Measurements from ENCODE around the gene ATXN2L.
"Not testable (repeated sequence)": the region's sequence is repeated elsewhere in the genome, so short reads cannot be mapped to it uniquely, and the experiment has no call there.

The ATXN2L gene

DNA sequence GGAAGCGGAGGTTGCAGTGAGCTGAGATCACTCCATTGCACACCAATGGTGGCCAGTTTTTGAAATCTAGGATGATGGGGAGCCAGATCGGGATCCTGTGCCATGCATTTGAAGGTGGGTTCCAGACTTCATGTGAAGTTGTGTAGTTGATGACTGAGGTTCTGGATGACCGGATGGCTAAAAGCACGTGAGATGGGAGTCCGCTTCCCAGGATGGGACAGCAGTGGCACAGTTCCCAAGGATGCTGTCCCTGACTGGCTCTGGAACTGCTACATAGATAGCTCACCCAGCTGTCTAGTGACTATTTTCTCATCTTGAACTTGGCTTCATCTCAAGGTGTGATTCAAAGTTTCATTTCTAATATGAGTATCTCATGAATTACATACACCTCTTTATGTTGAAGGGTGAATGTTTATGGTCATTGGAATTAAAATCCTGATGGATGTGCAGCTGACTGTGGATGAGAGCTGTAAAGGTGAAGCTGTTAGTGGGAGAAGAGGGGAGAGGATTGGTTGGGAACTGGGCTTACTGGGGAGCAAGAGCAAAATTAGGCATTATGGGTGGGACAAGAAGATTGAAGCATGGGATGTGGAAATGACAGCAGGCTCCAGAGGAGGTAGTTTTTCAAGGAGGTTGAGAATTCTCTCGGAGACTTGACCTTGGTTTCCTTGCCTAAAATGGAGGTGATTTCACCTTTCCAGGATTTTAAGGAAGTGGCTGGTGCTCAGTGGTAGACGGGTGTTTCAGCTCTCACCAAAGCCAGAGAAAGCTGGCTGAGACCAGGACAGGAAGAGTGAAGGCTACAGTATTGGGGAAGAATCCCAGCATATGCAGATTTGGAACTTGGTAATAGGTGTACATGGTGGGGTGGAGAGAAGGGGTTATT lies 15.1 kb downstream of the ATXN2L start:
- no peak for DNase-seq (ENCODE audit: low read depth)

DNA sequence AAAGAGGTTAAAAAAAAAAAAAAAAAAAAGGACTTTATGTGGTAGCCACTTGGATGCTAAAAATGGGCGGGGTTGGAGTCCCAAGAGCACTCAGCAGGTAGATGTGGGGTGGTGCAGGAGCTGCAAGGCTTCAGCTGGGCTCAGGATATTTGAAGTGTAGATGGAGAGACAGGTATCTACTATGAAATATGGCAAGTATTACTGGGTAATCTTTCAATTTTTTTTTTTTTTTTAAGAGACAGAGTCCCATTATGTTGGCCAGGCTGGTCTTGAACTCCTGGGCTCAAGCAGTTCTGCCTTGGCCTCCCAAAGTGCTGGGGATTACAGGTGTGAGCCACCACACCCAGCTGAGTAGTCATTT lies 15.7 kb downstream of the ATXN2L start:
- no peak for DNase-seq (ENCODE audit: low read depth)

DNA sequence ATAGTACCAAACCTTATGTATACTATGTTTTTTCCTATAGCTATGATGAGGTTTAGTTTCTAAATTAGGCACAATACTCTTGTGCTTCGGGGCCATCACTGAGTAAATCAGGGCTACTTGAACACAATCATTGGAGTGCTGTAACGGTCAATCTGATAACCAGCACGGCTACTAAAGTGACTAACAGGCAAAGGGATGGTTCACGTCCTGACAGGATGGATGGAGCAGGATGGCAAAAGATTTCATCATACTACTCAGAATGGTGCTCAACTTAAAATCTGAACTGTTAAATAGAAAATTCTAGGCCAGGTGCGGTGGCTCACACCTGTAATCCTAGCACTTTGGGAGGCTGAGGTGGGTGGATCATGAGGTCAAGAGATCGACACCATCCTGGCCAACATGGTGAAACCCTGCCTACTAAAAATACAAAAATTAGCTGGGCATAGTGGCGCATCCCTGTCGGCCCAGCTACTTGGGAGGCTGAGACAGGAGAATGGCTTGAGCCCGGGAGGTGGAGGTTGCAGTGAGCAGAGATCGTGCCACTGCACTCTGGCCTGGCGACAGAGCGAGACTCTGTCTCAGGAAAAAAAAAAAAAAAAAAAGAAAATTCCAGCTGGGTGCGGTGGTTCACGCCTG lies 16.3 kb downstream of the ATXN2L start:
- no peak for DNase-seq (ENCODE audit: low read depth)

DNA sequence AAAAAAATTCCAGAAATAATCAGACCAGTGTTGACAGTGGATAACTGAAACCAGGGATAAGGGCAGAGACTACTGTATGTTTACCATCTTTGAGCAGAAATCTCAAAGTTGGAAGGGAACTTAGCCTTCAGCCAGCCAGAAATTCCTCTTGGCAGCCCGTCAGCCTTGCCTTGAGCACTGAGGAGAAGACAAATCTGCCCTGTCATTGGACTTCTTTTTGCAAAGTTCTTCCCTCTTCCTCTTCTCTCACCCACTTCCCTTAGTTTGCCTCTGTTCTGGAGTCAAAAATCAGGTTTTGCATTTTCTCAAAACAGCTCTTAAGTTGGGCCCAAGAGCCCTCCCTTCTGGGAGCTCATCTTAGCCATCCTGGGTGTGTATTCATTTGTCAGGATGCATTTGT lies 17.1 kb downstream of the ATXN2L start:
- no peak for DNase-seq (ENCODE audit: low read depth)

DNA sequence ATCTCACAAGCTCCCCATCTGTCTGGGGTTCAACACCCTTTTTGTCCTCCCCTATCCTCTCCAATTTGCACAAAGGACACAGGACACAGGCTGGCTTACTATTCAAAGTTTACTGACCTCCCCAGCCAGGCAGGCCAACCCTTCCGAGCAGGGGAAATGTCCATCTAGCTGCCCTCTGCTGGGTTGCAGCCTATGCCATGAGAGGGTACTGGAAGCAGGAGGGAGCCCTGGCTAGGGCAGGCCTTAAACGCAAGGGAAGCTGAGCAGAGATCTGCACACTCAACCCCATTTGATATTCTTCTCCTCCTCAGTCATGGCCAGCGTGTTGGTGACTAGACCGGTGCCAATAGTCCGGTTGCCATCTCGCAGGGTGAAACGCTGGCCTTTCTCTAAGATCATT lies 19.9 kb downstream of the ATXN2L start:
- no peak for DNase-seq (ENCODE audit: low read depth)

DNA sequence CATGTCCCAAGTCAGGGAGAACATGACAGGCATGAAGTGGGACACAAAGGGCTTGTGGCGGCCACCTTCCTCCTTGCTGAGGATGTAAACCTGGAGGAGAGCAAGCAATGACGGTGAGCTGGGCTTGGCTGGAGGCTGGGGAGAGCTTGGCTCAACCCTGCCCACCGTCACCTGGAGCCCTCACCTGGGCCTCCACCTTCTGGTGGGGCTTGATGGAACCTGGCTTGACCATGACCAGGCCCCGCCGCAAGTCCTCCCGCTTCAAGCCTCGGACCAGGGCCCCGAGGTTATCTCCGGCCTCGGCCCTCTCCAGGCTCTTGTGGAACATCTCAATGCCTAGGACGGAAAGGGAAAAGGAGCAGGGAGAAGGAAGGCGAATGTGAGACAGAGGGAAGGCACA lies 21.0 kb downstream of the ATXN2L start:
- DNase-seq (ENCODE audit: low read depth) = no peak

DNA sequence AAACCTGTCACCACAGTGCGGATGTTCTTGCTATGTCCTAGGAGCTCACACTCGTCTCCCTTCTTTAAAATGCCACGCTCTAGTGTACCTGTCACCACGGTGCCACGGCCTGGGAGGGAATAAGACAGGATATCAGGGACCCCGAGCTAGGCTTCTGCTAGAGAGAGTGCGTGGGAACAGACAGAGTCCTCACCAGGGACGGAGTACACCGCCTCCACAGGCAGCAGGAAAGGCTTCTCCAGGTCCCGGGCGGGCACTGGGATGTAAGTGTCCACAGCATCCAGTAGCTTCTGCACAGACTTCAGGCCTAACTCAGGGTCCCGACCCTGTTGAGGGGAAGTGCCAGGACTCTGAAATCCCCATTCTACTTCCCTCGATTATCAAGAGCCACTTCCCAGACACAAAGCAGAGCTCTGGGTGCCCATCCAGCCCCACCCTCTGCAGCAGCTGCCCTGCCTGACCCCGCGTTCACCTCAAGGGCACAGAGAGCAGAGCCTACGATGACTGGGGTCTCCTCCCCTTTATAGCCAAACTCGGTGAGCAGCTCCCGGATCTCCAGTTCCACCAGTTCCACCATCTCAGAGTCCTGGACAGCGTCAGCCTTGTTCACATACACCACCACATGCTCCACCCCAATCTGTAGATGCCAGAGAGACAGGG lies 21.6 kb downstream of the ATXN2L start:
- DNase-seq (ENCODE audit: low read depth) = no peak

DNA sequence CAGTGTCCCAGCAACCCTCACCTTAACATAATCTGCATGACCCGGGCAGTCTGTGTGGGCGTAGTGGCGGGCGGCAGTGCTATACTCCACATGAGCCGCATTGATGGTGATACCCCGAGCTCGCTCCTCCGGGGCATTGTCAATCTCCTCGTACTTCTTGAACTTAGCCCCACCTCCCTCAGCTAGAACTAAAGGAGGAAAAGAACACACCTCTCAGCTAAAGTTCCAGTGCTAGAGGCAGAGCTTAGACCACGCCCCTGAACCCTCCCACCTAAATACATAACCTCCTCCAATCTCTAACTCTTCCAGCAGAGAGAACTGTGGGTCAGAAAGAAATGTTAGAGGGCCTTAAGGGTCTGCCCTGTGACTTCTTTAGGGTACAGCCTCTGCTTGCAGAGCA lies 22.5 kb downstream of the ATXN2L start:
- peak; percentile 38 for DNase-seq (ENCODE audit: low read depth)

DNA sequence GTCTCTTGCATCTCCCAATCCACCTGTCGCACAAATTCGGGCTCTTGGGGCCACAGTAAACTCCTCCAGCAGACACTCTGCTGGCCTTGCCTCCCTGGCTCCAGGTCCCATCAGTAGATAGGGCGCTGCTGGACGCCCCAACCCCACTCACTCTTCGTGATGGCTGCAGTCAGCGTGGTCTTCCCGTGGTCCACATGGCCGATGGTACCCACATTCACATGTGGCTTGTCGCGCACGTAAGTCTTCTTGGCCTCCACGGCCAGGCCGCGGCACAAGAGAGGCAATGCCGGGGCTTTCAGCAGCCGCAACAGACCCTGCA lies 22.9 kb downstream of the ATXN2L start:
- no peak for DNase-seq (ENCODE audit: low read depth)

DNA sequence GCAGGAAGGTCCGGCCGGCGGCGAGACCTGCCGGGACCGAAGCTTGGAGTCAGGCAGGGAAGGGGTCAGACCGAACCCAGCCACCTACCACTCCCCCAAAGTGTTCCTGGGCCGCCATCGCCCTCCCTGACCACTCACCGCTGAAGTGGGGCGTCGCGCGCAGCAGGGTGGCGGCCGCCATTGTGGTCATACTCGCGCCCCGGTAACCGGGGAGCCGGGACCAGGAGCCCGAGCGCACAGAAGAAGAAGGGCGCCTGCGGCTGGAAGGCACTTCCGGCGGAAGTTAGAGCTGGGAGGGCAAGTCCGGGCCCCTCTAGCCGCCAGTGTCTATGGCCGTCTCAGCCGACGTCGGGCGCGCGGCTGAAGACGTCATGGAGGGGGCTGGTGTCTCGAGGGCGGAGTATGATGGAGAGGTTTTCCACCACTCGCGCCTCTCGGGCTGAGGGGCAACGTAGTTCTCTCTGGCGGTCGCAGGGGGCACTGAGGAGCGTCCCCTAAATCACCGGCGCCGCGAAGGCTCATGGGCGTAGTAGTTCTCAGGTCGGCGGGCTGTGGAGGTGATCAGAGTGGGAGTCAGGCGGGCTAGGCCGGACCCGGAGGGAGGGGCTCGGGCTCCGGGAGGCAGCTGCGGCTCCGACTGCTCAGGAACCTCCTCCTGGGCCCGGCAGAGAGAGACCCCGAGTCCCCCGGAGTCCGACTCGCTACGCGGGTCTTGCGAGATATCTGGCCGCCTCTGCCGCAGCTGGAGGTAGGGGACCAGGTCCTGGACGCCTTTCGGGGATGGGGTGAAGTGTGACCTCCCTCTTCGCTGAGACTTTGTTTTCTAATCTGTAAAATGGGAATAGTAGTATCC lies 23.5 kb downstream of the ATXN2L start, which contains the start of gene TUFM:
Gene TUFM (minus strand): TSS at position 269 of the 853 bp plus-strand sequence. CDS start 79 bp downstream, at position 190.
- peak; percentile 98 for DNase-seq (ENCODE audit: low read depth)

DNA sequence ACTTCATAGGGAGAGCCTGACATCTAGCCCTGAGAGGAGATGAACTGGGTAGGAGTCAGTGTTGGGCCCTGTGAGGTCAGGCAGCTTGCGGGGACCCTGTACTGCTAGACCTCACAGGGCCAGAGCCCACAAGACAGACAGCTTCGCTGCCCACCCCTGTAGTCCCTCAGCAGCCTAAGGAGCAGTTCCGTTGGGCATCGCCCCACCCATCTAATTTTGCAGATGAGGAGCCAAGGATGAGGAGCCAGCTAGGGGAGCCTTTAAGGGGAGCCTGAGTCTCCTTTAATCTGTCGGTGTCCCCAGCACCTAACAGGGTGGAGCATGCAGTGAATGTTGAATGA lies 24.1 kb downstream of the ATXN2L start:
- DNase-seq (ENCODE audit: low read depth) = no peak

DNA sequence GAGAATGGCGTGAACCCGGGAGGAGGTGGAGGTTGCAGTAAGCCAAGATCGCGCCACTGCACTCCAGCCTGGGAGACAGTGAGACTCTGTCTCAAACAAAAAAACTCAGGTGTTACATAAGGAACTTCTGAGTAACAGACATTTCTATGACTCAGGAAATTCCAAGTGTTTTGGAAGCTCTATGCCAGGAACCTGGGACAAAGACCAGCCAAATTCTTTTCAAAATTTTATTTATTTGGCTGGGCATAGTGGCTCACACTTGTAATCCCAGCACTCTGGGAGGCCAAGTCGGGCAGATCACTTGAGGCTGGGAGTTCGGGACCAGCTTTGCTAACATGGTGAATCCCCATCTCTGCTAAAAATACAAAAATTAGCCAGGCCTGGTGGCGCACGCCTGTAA lies 35.6 kb downstream of the ATXN2L start:
- DNase-seq (ENCODE audit: low read depth) = peak; percentile 17

DNA sequence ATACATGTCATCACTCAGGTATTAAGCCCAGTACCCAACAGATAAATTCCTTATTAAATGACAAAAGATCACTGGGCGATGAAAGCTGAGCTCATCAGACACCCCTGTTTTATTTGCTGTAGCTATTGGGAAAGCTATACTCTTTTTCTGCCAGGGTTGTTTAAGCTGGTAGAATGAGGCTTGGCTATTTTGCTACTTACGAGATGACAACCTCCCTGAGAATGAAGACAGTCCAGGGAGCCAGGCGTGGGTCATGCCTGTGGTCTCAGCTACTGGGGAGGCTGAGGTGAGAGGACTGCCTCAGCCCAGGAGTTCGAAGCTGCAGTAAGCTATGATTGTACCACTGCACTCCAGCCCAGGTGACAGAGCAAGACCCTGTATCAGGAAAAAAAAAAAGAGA lies 36.5 kb downstream of the ATXN2L start:
- DNase-seq (ENCODE audit: low read depth) = no peak

DNA sequence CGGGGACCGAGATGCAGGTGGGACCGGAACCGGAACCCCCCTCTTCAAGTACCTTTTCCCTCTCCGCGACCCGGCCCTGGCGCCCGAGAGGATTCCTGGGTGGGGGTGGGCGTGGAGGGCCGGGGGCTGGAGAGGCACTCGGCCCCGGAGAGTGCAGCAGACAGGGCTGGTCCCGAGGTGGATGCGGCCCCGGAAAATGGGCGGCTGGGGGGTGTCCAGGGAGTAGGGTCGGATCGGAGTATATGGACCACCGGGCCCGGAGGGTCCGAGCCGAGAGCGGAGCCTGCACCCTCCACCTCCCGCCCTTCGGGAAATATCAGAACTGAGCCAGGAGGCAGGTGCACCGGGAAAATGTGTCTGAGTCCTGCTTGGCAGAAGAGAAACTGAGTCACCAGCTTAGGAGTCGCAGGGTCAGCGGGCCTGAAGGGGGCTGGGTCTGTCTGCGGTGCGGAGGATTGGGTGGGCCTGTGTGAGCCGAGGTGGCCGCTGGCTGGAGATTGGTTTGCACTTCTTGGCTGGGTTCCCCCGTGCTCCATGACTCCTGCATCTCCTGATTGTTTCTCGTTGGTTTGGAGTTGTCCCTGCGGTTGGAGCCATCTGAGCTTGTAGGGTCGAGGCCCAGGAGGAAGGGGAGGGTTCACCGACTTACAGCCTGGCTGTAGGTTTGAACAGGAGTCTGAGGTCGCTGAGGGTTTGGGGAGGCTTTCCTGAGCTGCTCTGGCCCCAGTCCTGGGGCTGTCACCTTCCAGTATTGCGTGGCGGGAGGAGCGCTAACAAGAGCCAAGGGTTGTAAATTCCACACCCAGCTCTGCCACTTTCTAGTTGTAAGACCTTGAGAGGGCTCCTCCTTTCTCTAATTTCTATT lies 41.4 kb downstream of the ATXN2L start:
- DNase-seq (ENCODE audit: low read depth) = peak; percentile 45

DNA sequence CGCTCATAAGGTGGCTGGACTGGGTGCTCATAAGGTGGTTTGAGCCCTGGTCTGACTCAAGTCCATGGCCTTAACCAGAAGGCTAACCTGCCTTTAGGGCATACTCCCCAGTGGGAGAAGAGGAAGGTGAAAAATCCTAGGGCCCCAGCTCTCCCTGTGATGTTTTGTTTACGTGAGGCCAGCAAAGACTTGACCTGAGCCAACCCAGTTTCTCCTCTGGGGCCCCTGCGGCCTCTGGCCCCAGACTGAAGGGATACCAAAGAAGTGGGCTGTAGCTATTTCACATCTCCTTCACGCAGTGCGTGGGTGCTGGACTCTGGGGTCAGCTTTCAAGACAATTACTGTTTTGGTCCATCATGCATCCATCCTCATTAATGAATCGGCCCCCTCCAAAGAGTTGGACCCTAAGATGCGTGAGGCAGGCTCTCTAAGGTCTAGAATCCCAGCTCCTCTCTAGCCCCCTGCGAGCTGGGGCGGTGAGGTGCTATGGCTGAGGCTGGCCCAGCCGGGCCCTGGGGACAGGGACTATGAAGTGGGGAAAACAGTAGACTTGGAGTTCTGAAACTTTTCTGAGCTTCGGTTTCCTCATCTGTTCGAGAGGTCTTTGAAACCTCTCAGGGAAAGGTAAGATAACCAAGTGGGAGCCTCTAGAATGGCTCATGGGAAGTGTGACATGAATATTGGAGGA lies 42.3 kb downstream of the ATXN2L start:
- no peak for DNase-seq (ENCODE audit: low read depth)

DNA sequence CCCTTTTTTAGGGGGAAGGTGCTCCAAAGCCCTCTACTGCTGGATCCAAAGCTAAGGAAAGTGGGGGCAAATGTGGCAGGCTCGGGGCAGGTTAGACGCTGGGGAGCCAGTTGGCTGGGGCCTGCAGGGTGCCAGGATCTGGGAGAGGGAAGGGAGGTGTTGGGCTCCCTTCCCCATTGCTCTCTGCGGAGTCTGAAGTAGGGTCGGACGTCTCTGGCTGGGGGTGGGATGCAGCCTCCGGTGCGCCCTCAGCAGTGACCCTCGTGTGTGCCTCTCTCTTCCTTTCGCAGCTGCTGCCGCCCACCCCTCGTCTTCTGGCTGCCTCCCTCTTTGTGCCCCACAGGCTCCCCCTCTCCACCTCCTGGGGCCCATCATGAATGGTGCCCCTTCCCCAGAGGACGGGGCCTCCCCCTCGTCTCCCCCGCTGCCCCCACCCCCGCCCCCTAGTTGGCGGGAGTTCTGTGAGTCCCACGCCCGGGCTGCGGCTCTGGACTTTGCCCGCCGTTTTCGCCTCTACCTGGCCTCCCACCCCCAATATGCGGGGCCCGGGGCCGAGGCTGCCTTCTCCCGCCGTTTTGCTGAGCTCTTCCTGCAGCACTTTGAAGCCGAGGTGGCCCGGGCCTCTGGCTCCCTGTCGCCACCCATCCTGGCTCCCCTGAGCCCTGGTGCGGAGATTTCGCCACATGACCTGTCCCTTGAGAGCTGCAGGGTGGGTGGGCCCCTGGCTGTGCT lies 43.1 kb downstream of the ATXN2L start:
- DNase-seq (ENCODE audit: low read depth) = no peak

DNA sequence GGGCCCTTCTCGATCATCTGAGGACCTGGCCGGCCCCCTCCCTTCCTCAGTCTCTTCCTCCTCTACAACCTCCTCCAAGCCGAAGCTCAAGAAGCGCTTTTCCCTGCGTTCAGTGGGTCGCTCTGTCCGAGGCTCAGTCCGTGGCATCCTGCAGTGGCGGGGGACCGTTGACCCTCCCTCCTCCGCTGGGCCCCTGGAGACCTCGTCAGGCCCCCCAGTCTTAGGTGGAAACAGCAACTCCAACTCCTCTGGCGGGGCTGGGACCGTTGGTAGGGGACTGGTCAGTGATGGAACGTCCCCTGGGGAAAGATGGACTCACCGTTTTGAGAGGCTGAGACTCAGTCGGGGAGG lies 43.6 kb downstream of the ATXN2L start:
- no peak for DNase-seq (ENCODE audit: low read depth)

DNA sequence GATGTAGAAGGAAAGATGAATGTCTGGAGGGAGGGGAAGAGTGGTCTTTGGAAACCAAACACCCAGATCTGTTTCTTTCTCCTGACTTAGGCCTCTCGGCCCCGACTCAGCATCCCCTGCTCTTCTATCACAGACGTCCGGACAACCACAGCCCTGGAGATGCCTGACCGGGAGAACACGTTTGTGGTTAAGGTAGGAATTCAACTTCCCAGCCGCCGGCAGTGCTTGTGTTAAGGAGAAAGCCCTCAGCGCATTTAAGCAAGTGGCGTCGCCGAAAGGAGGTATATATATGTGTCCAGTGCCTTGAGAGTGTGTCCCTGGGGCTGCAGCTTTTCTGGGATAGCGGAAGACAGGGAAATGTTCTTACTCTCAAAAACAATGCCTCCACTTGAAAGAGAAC lies 44.4 kb downstream of the ATXN2L start:
- no peak for DNase-seq (ENCODE audit: low read depth)

DNA sequence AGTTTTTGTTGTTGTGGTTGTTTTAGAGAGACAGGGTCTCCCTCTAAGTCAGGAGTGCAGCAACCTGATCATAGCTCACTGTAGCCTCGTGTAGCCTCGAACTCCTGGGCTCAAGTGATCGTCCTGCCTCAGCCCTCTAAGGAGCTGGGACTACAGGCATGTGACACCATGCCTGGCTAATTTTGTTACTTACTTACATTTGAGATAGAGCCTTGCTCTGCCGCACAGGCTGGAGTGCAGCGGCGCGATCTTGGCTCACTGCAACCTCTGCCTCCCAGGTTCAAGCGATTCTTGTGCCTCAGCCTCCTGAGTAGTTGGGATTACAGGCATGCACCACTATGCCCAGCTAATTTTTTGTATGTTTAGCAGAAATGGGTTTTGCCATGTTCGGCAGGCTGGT lies 44.8 kb downstream of the ATXN2L start:
- DNase-seq (ENCODE audit: low read depth) = not testable (repeated sequence)

DNA sequence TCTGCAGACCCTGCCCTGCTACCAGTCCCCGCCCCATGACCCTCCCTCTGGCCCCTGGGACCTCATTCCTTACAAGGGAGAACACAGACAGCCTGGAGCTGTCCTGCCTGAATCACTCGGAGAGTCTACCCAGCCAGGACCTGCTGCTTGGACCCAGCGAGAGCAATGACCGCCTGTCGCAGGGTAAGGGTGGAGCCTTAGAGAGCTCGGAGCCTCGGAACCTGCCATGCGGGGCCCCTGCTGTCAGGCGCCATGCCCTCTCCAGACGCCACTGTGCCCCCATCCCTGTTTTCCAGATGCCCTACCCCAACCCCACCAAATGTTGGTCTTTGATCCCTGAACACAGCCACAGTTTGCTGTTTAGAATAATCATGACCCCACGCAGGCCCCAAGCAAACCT lies 46.4 kb downstream of the ATXN2L start:
- DNase-seq (ENCODE audit: low read depth) = no peak
